ENCODE results near the gene KLF5. TPM values are rescaled to one million over a fixed set of nuclear protein-coding genes. Genes with fewer than 3 reads are reported as not detected.

KLF5 gene
- polyA plus RNA-seq, 4 donors = 126 to 230 (median 160) TPM

- Histone ChIP-seq H3K27ac (ENCODE audit: low read depth in 1 of 3, low read length in 2 of 3) (peak overlapping the region; percentile 17 to 88 (median 64)), H3K27me3 (ENCODE audit: control insufficient read depth in 3 of 3, insufficient read depth in 3 of 3, low read length in 3 of 3) (peaks cover 0 to 5% (median 0%) of the 10 kb centered on the region in 3 donors), H3K4me1 (ENCODE audit: control insufficient read depth in 3 of 3, insufficient read depth in 2 of 3, low read depth in 1 of 3, low read length in 2 of 3) (peaks cover 0 to 9% (median 4%) of the 10 kb centered on the region in 3 donors), H3K36me3 (ENCODE audit: control insufficient read depth in 3 of 3, insufficient read depth in 2 of 3, low read depth in 1 of 3, low read length in 3 of 3) (peaks cover 0 to 8% (median 2%) of the 10 kb centered on the region in 3 donors), H3K4me3 (ENCODE audit: low read depth in 1 of 3, low read length in 3 of 3) (peak overlapping the region in 2 of 3 donors; percentile 30 to 31), H3K9me3 (ENCODE audit: control insufficient read depth in 2 of 2, insufficient read depth in 1 of 2, low read depth in 1 of 2, low read length in 1 of 2) (no peaks in the 10 kb centered on the region)
- WGBS, 3 donors = 12 to 60% (median 42%) methylated on average over 8 of the region's 8 CpGs
- FAIRE-seq = no peak
- DNase-seq = peak; percentile 69 to 79
These were observed 2.8 kb upstream of the KLF5 start for GRCh38 chr13:73055813-73056564.

- Histone ChIP-seq H3K4me3 (ENCODE audit: low read depth in 1 of 3, low read length in 3 of 3) (peak overlapping the region in 2 of 3 donors; percentile 30 to 31), H3K4me1 (ENCODE audit: control insufficient read depth in 3 of 3, insufficient read depth in 2 of 3, low read depth in 1 of 3, low read length in 2 of 3) (peaks cover 0 to 9% (median 4%) of the 10 kb centered on the region in 3 donors), H3K36me3 (ENCODE audit: control insufficient read depth in 3 of 3, insufficient read depth in 2 of 3, low read depth in 1 of 3, low read length in 3 of 3) (peaks cover 0 to 8% (median 2%) of the 10 kb centered on the region in 3 donors), H3K27me3 (ENCODE audit: control insufficient read depth in 3 of 3, insufficient read depth in 3 of 3, low read length in 3 of 3) (peaks cover 0 to 5% (median 0%) of the 10 kb centered on the region in 3 donors), H3K27ac (ENCODE audit: low read depth in 1 of 3, low read length in 2 of 3) (peak overlapping the region in 2 of 3 donors; percentile 64 to 88), H3K9me3 (ENCODE audit: control insufficient read depth in 2 of 2, insufficient read depth in 1 of 2, low read depth in 1 of 2, low read length in 1 of 2) (no peaks in the 10 kb centered on the region)
- no peak for DNase-seq
- peak; percentile 65 for FAIRE-seq
- WGBS, 3 donors = 13 to 74% (median 47%) methylated on average over 4 of the region's 4 CpGs
These were observed 2.2 kb upstream of the KLF5 start for GRCh38 chr13:73056565-73056962.

- Histone ChIP-seq H3K4me1 (ENCODE audit: control insufficient read depth in 3 of 3, insufficient read depth in 2 of 3, low read depth in 1 of 3, low read length in 2 of 3) (peaks cover 0 to 9% (median 4%) of the 10 kb centered on the region in 3 donors), H3K27ac (ENCODE audit: low read depth in 1 of 3, low read length in 2 of 3) (peak overlapping the region; percentile 68 to 91 (median 88)), H3K9me3 (ENCODE audit: control insufficient read depth in 2 of 2, insufficient read depth in 1 of 2, low read depth in 1 of 2, low read length in 1 of 2) (no peaks in the 10 kb centered on the region), H3K27me3 (ENCODE audit: control insufficient read depth in 3 of 3, insufficient read depth in 3 of 3, low read length in 3 of 3) (peaks cover 0 to 5% (median 0%) of the 10 kb centered on the region in 3 donors), H3K4me3 (ENCODE audit: low read depth in 1 of 3, low read length in 3 of 3) (peak overlapping the region in 2 of 3 donors; percentile 63 to 100), H3K36me3 (ENCODE audit: control insufficient read depth in 3 of 3, insufficient read depth in 2 of 3, low read depth in 1 of 3, low read length in 3 of 3) (peaks cover 2 to 15% (median 7%) of the 10 kb centered on the region in 3 donors)
- 18 to 52% (median 40%) methylated on average over 4 of the region's 4 CpGs for WGBS, 3 donors
- peak; percentile 59 to 75 for DNase-seq
- FAIRE-seq = peak; percentile 51
These were observed 1.3 kb upstream of the KLF5 start for GRCh38 chr13:73057284-73058063.

- 12 to 20% (median 17%) methylated on average over 6 of the region's 6 CpGs for WGBS, 3 donors
- Histone ChIP-seq H3K36me3 (ENCODE audit: control insufficient read depth in 3 of 3, insufficient read depth in 2 of 3, low read depth in 1 of 3, low read length in 3 of 3) (peaks cover 2 to 18% (median 8%) of the 10 kb centered on the region in 3 donors), H3K4me3 (ENCODE audit: low read depth in 1 of 3, low read length in 3 of 3) (peak overlapping the region; percentile 26 to 100 (median 63)), H3K27ac (ENCODE audit: low read depth in 1 of 3, low read length in 2 of 3) (peak overlapping the region; percentile 68 to 91 (median 88)), H3K27me3 (ENCODE audit: control insufficient read depth in 3 of 3, insufficient read depth in 3 of 3, low read length in 3 of 3) (peaks cover 0 to 5% (median 0%) of the 10 kb centered on the region in 3 donors), H3K9me3 (ENCODE audit: control insufficient read depth in 2 of 2, insufficient read depth in 1 of 2, low read depth in 1 of 2, low read length in 1 of 2) (no peaks in the 10 kb centered on the region), H3K4me1 (ENCODE audit: control insufficient read depth in 3 of 3, insufficient read depth in 2 of 3, low read depth in 1 of 3, low read length in 2 of 3) (peaks cover 0 to 9% (median 4%) of the 10 kb centered on the region in 3 donors)
- FAIRE-seq = no peak
- peak in 1 of 2 donors; percentile 59 for DNase-seq
These were observed 816 bp upstream of the KLF5 start for GRCh38 chr13:73058064-73058313.

GRCh38 chr13:73058432-73058735 lies 421 bp upstream of the KLF5 start:
- Histone ChIP-seq H3K27me3 (ENCODE audit: control insufficient read depth in 3 of 3, insufficient read depth in 3 of 3, low read length in 3 of 3) (peaks cover 0 to 5% (median 0%) of the 10 kb centered on the region in 3 donors), H3K27ac (ENCODE audit: low read depth in 1 of 3, low read length in 2 of 3) (peak overlapping the region; percentile 68 to 91 (median 88)), H3K4me3 (ENCODE audit: low read depth in 1 of 3, low read length in 3 of 3) (peak overlapping the region; percentile 26 to 100 (median 63)), H3K36me3 (ENCODE audit: control insufficient read depth in 3 of 3, insufficient read depth in 2 of 3, low read depth in 1 of 3, low read length in 3 of 3) (peaks cover 2 to 18% (median 9%) of the 10 kb centered on the region in 3 donors), H3K9me3 (ENCODE audit: control insufficient read depth in 2 of 2, insufficient read depth in 1 of 2, low read depth in 1 of 2, low read length in 1 of 2) (no peaks in the 10 kb centered on the region), H3K4me1 (ENCODE audit: control insufficient read depth in 3 of 3, insufficient read depth in 2 of 3, low read depth in 1 of 3, low read length in 2 of 3) (peaks cover 0 to 9% (median 4%) of the 10 kb centered on the region in 3 donors)
- no peak for FAIRE-seq
- no peak for DNase-seq
- WGBS, 3 donors = 1 to 4% (median 2%) methylated on average over 8 of the region's 8 CpGs

DNA sequence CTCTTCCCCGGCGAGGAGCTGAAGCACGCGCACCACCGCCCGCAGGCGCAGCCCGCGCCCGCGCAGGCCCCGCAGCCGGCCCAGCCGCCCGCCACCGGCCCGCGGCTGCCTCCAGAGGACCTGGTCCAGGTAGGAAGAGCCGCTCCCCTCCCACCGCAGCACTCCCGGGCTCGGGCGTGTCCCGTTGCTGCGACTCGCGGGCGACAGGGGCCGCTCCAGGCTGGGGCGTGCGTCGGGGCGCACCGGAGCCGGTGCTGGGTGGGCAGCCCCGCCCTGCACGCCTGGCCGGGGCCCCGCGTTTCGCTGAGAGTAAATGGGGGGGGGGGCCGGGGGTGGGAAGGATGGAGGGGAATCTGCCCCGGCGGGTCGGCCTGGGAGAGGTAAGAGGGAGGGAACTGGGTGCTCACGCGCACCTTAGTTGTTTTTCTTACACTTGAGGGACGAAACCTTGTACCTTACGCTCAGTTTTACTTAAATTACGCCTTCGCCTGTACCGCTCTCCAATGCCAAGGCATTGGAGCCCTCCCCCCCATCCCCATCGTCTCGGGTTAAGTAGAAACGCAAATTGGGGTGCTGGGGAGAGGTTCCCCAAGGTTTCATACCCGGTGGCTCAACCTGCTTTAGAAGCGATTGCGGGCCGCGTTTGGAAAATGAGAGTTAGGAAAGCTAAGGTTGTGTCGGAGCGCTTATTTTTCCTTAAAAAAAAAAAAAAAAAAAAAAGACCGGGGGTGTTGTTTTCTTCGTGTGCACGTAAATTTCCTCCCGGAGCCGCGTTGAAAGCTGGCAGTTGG lies 850 bp downstream of the KLF5 start:
- Histone ChIP-seq H3K9me3 (ENCODE audit: control insufficient read depth in 2 of 2, insufficient read depth in 1 of 2, low read depth in 1 of 2, low read length in 1 of 2) (no peaks in the 10 kb centered on the region), H3K27ac (ENCODE audit: low read depth in 1 of 3, low read length in 2 of 3) (peak overlapping the region; percentile 90 to 99 (median 91)), H3K4me1 (ENCODE audit: control insufficient read depth in 3 of 3, insufficient read depth in 2 of 3, low read depth in 1 of 3, low read length in 2 of 3) (peaks cover 0 to 12% (median 4%) of the 10 kb centered on the region in 3 donors), H3K4me3 (ENCODE audit: low read depth in 1 of 3, low read length in 3 of 3) (peak overlapping the region; percentile 69 to 100 (median 90)), H3K27me3 (ENCODE audit: control insufficient read depth in 3 of 3, insufficient read depth in 3 of 3, low read length in 3 of 3) (peaks cover 0 to 5% (median 0%) of the 10 kb centered on the region in 3 donors), H3K36me3 (ENCODE audit: control insufficient read depth in 3 of 3, insufficient read depth in 2 of 3, low read depth in 1 of 3, low read length in 3 of 3) (peaks cover 2 to 24% (median 12%) of the 10 kb centered on the region in 3 donors)
- DNase-seq = peak; percentile 44 to 70
- 0 to 2% (median 1%) methylated on average over 41 to 68 of the region's 68 CpGs for WGBS, 3 donors
- FAIRE-seq = no peak

DNA sequence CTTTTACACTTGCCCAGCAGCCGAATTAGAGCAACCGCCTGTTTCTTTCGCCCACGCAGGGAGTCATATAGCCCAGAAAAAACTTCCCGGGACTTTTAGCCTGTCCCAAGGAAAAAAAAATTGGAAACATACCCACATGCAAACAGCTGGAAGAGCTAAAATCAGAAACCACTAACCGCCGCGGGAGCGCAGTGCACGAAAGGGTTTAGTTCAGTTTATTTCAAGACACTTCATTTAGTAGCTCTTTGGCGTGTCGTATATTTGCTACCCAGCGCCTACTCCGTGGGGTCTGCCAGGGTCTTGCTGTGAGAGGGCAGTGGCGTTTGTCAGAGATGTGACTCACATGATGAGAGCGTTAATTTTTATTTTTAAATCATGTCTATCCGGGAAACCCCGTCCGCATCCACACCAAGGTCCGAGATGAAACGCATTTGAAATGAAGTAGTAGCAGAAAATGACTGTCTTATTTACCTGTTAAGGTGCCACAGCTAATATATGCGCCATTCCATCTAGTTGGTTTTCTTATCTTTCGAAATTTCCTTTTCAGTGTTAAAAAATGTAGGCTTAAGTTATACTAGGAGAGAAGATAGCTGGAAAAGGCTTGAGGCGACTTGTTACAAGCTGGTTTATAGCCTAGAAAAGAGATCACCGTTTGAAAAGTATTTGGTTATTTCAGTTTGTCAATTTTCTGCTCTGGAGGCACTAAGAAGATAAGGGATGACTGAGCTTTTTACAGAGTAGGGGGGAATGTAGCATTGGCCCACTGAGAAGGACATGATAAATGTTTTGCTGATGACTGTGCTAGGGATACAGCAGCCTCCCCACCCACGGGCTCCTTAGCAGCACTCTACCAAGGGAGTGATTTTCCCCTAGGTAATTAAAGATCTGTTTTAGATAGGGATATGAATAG lies 1.7 kb downstream of the KLF5 start:
- Histone ChIP-seq H3K4me1 (ENCODE audit: control insufficient read depth in 3 of 3, insufficient read depth in 2 of 3, low read depth in 1 of 3, low read length in 2 of 3) (peaks cover 0 to 9% (median 4%) of the 10 kb centered on the region in 3 donors), H3K4me3 (ENCODE audit: low read depth in 1 of 3, low read length in 3 of 3) (peak overlapping the region; percentile 69 to 100 (median 90)), H3K9me3 (ENCODE audit: control insufficient read depth in 2 of 2, insufficient read depth in 1 of 2, low read depth in 1 of 2, low read length in 1 of 2) (no peaks in the 10 kb centered on the region), H3K36me3 (ENCODE audit: control insufficient read depth in 3 of 3, insufficient read depth in 2 of 3, low read depth in 1 of 3, low read length in 3 of 3) (peaks cover 2 to 25% (median 12%) of the 10 kb centered on the region in 3 donors), H3K27ac (ENCODE audit: low read depth in 1 of 3, low read length in 2 of 3) (peak overlapping the region; percentile 90 to 99 (median 91)), H3K27me3 (ENCODE audit: control insufficient read depth in 3 of 3, insufficient read depth in 3 of 3, low read length in 3 of 3) (peaks cover 0 to 5% (median 0%) of the 10 kb centered on the region in 3 donors)
- FAIRE-seq (no peak), DNase-seq (peak; percentile 56 to 66)
- WGBS, 3 donors = 5 to 17% (median 15%) methylated on average over 26 of the region's 26 CpGs

Measured in small intestine (tissue), 7 donors.